Neural progenitor cell (in vitro differentiated cells): ENCODE measurements around the gene REEP1.

Experiments
- CTCF ChIP-seq: fragments of 200-600 bp; sonication (generic); IDR thresholded peaks from 2 replicates; pipeline ENCODE4 v1.5.1; 2017; ENCODE audit warnings: antibody characterized with exemption, mild to moderate bottlenecking
- EZH2 ChIP-seq: fragments of 200-600 bp; sonication (generic); IDR thresholded peaks from 2 replicates; pipeline ENCODE4 v1.6.1; 2017; ENCODE audit warnings: antibody characterized with exemption, mild to moderate bottlenecking, moderate library complexity

GRCh38 chr2:86330001-86330400 is 7.4 kb downstream of the REEP1 start:
- TF ChIP-seq EZH2 = no peak
- no peak for TF ChIP-seq CTCF
